GM21447 (cell line): Measurements from ENCODE around the gene C17orf100.
"Not testable (repeated sequence)": the region's sequence is repeated elsewhere in the genome, so short reads cannot be mapped to it uniquely, and the experiment has no call there.

ENCODE experiments used
- ATAC-seq: cut with Tn5 transposase; IDR thresholded peaks from one replicate; pipeline ENCODE4 v1.9.1; 2021; ENCODE audit not compliant: unreplicated experiment

C17orf100 gene

DNA sequence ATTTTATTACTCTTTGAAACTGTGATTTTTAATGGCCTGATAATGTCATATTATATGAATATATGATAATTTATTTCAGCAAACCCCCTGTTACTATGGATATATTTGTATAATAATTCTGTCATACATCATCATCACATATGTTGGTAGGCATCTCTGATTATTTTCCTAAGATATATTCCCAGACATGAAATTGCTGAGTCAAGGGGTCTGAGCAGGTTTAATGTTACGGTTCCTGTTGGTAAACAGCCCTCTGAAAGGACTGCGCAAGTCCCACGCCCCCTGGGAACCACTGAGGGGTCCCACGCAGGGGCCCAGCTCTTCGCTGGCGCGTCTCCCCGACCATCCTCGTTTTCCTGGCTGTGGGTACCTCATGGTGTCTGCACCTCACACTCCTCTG lies 37.4 kb downstream of the C17orf100 start:
- ATAC-seq, result no peak

DNA sequence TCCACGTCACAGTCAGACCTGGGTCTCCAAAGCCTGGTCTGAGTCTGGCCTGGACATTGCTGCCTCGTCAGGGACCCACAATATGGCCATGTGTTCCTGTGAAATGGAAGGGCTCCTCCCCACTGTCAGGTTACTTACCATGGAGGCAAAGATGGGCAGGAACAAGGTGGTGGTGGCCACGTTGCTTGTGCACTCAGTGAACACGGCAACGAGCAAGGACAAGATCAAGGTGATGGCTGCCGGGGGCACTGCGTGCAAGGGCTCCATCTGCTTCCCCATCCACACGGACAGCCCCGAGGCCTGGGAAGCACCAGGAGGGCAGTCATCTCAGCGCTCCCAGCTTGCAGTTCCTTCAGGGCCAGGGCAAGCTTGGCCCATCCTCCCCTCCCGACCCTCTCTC lies 39.1 kb downstream of the C17orf100 start:
- no peak for ATAC-seq

DNA sequence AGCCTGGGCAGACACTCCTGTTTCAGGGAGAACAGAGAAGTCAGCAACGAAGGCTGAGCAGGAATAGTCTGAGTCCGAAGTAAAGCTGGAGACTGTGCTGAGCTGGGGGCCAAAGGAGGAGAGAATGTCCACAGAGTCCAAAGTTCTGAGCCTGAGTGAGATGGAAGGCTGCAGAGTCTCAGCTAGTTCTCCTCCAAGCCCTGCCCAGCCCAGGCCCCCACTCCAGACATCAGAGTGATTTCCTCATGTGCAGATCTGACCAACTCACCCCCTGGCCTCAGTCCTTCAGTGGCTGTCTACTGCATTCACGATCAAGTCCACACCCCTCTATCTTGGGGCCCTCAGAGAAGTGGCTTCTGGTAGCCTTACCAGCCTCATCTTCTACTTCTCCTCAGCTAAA lies 40.0 kb downstream of the C17orf100 start:
- no peak for ATAC-seq

DNA sequence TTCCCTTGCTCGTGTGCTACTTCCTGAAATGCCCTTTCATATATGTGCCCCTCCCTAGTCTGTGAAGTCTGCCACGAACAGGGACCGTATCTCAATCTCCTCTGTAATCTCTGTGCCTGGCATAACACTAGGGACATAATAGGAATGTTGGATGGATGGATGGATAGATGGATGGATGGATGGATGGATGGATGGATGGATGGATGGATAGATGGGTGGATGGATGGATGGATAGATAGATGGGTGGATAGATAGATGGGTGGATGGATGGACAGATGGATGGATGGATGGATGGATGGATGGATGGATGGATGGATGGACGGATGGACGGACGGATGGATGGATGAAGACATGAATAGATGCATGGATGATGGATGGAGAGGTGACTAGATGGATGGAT lies 40.4 kb downstream of the C17orf100 start:
- not testable (repeated sequence) for ATAC-seq

DNA sequence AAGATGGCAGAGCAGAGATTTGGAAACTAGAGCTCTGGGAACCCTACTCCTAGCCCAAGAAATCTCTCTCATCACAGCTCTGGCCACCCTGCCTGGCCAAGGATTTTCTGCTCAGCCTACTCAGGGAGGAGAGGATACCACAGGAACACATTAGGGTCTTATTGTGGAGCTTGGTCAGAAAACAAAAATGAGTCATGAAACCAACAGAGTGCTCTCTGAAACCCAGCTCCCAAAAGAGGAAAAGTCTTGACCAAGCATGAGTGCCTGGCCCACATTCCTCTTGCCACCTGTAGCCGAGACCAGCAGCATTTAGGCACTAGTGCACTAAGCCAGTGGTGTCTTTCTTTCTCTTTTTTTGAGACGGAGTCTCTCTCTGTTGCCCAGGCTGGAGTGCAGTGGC lies 43.5 kb downstream of the C17orf100 start:
- no peak for ATAC-seq

DNA sequence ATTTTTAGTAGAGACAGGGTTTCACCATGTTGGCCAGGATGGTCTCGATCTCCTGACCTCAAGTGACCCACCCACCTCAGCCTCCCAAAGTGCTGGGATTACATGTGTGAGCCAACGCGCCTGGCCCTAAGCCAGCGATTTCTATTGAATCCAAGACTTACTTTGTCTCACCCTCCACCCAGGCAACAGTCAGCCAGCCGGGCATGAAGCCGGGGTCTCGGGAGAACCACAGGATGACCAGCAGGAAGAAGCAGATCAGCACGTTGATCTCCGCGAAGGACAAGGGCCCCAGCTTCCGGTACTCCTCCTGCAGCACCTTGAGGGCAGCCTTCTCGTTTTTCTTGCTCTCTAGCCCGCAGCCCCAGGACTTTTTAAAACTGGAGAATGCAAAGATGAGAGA lies 44.0 kb downstream of the C17orf100 start:
- no peak for ATAC-seq

DNA sequence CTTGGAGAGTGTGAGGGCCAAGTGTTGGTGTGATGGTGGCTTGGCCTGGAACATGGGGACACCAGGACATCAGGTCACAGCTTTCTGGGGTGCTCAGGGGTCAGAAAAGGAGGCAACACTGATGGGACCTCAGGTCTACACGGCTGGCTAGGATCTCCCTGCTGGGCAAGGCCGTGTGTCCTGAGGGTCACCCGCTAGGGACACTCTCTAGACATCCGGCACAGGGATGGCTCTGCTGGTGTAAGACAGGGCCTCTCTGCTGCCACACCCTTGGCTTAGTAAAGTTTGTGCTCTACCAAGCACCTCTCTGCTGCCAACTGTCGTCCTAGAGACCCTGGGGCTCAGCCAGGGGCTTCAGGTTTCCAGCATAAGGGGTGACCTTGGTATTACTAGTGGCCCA lies 45.3 kb downstream of the C17orf100 start:
- no peak for ATAC-seq

DNA sequence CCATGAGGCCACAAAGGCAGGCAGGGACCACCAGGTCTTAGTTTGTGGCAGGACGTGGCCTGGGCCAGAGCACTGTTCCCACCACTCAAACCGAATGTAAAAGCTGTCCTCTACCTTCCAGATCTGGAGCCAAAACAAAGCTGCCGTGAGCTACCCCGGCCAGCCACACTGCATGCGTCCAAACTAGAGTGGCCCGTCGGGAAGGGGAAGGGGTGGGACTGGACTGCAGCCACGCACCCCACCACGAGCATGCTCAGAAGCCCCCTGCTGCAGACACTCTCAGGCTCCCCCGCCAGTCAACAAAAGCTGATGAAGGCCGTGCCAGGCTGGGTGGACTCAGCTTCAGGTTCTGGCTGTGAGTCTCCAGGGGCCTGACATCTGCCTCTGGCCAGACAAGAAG lies 46.4 kb downstream of the C17orf100 start:
- no peak for ATAC-seq

DNA sequence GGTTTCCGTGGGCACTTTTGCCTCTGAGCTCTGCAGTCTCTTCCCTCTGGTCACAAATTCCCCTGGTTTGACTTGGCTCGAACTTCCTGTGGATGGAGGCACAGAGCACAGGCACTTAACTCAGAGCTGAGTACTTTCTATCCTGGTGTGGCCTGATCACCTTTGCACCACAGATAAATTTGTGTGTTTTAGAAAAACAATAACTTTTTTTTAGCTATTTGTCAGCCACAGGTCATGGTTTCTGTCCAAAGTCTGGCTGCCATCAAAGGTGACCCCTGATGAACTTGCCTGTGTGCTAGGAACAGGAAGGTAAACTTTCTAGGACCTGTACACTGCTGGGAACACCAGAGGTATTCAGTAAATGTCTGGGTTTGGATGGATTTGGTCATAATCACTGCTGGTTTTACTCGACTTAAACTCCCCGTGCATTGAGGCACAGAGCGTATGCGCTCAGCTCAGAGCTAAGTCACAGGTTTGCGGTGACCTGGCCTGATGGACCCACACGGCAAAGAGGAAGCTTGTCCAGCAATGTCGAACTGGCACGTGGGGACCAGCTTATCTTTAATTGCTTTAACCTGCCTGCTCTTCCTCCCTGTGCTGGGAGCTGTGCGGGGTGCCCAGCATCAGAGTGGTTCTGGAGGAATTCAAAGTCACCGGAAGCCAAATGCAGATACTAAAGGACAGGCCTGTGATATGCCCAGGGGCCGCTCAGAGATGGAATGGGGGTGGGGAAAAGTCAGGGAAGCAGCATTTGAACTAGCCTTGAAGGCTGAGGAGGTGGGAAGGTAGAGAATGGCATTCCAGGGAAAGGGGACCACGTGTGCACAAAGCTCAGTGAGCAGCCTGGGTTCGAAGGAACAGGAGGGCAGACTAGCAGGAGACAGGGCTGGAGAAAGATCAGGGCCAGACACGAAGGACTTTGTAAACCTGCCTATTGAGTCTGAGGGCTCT lies 48.7 kb downstream of the C17orf100 start:
- no peak for ATAC-seq

DNA sequence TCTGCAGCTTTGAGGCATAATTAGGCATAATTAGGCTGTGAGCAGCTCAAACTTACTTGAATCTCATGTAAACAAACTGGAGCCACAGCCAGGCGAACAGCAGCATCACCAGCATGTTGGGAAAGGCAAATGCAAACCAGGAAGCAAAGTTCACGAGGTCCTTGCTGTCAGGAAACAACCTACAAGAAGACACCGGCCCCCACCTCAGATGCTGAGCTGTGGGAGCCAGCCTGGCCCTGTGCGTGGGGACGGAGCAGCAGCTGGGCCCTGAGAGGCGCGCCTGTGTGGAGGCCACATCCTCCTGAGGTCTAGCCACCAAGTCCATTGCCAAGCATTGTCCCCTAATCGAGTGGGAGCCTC lies 49.4 kb downstream of the C17orf100 start:
- no peak for ATAC-seq

DNA sequence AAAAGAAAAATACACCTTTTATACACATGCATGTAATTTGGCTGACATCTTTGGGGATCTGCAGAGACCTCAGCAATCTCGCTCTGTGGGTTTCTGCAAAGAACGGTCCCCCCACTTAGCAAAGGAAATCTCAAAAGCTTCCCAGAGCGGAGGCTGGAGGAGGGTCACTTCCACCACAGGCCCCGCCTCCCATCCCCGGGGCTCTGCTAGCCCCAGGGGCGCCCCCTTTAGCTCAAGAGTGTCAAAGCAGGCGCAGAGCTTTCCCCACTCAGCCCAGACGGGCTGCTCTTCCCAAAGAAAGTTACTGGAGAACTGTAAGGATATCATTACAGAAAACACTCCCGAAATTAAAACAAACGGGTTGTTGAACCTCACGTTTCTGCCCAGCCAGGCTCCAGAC lies 50.2 kb downstream of the C17orf100 start:
- ATAC-seq, result no peak

DNA sequence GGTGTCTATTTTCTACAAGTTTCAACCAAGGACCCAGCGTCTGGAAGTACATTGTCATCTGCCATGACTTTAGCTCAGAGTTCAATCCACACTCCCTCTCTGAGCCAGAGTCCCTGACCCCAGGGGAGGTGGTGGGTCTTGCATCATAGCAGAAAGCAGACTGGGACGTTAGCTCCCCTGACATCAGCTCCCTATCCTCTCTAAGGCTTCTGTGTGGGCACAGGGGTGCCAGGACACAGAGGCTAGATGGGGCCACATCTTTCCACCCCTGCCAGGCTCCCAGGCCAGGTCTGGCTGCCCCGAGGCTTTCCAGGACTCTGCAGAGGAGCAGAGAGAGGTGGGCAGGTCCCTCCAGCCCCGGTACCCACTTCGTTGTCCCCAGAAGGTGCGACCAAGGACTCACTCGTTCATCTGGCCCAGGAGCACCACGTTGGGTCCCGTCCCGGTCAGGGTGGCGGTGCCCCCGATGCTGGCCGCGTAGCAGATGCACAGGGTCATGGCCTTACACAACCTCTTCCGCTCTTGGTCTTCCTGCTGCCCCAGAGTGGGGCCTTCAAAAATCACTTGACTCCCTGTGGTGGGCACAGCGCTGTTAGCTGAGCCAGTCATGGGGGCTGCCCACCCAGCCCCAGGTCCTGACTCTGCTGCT lies 51.1 kb downstream of the C17orf100 start:
- no peak for ATAC-seq
